Measurements from ENCODE around the gene TCEAL9.

- TF ChIP-seq CTCF (IDR thresholded peaks at IDR 0.05): no peak
- TF ChIP-seq POLR2A (IDR thresholded peaks at IDR 0.05): no peak
These were observed 26.3 kb upstream of the TCEAL9 start, which contains the start of gene TCEAL7 for GRCh38 chrX:103329991-103330390.
